Measurements from ENCODE around the gene HOMER2. TPM values are rescaled to one million over a fixed set of nuclear protein-coding genes. Genes with fewer than 3 reads are reported as not detected.

The HOMER2 gene
- total and polyA plus RNA-seq, 9 of the 15 experiments (the other 6 are each of a cell fraction or from before 2014, with no cell fraction given) = 0.13 to 0.47 (median 0.29) TPM; not detected in 1

GRCh38 chr15:82986442-82986780, 33.9 kb upstream of the HOMER2 start:
- ChIA-PET POLR2A (interaction anchor here (0.6 to 2.1 kb wide), 6 partner anchors 9 to 446 kb away, joined by 3 to 5 read pairs (median 4); partner anchors contain the start of gene RPS17), CTCF (ENCODE audit: low intra/inter-chr PET ratio) (no interaction called here)
- H3K4me3 ChIP-seq = peak overlapping the region; percentile 77
- WGBS (ENCODE audit: insufficient coverage, low coverage, missing lambda C conversion rate) = 2% methylated on average over 11 of the region's 12 CpGs
- FAIRE-seq (no peak), DNase-seq (ENCODE audit: extremely low read depth in 1 of 4, low spot score in 3 of 4) (peak in 1 of 4 experiments; percentile 42), ATAC-seq (peak; percentile 73)
- H2AFZ ChIP-seq (ENCODE audit: low read depth, low read length) = peak overlapping the region; percentile 100
- peaks cover 14% of the 10 kb centered on the region for H3K79me2 ChIP-seq (ENCODE audit: control insufficient read depth, insufficient read depth, low read length)
- H3K9ac ChIP-seq (ENCODE audit: insufficient read depth in 1 of 2, low read depth in 2 of 2, low read length in 2 of 2) = peak overlapping the region; percentile 90 to 95
- H3K36me3 ChIP-seq (ENCODE audit: control insufficient read depth, insufficient read depth, low read length) = peaks cover 26% of the 10 kb centered on the region; the same call in 2 of the 3 replicates
- H3K9me1 ChIP-seq (ENCODE audit: control insufficient read depth, insufficient read depth, low read length) = no peaks in the 10 kb centered on the region
- peak overlapping the region; percentile 75 for H3K27ac ChIP-seq (ENCODE audit: extremely low read depth, low read depth, low read length)
- peaks cover 5% of the 10 kb centered on the region for H3K9me3 ChIP-seq (replicated peaks; ENCODE audit: control insufficient read depth, insufficient read depth, low read depth, low read length)
- H3K4me1 ChIP-seq (replicated peaks in 1 of 2; ENCODE audit: control insufficient read depth in 2 of 2, insufficient read depth in 2 of 2, low read length in 2 of 2) = peaks cover 0 to 5% of the 10 kb centered on the region in 2 experiments; a peak in 3 of 5 replicates
- H3K27me3 ChIP-seq (ENCODE audit: control insufficient read depth in 2 of 2, insufficient read depth in 2 of 2, low read length in 2 of 2) = no peaks in the 10 kb centered on the region
- intact Hi-C loops (cut with micrococcal nuclease) (loop anchor here (1.0 kb wide), 1 partner anchor 137 kb away; no protein-coding TSS in a partner anchor), in situ Hi-C loops (cut with MboI) (loop anchor here (10.0 kb wide), 1 partner anchor 132 kb away; no protein-coding TSS in a partner anchor)
- no peaks in the 10 kb centered on the region for H4K20me1 ChIP-seq (replicated peaks; ENCODE audit: control insufficient read depth, insufficient read depth, low read length)
- H3K4me2 ChIP-seq (ENCODE audit: insufficient read depth, low read length) = peak overlapping the region; percentile 99
- BruUV-seq (replicated peaks) = TSS peak; percentile 79
- TF ChIP-seq GABPB1 (CRISPR knock-in tag; IDR thresholded peaks at IDR 0.05) (no peak), ZNF347 (CRISPR knock-in tag; IDR thresholded peaks at IDR 0.05; ENCODE audit: low read depth) (no peak), ZBTB1 (CRISPR knock-in tag; IDR thresholded peaks at IDR 0.05; ENCODE audit: borderline replicate concordance, low read depth) (peak; percentile 73; the same call in 1 of the 2 replicates), PYGO2 (tag; IDR thresholded peaks at IDR 0.05) (no peak), KDM5B (IDR thresholded peaks at IDR 0.05; ENCODE audit: insufficient replicate concordance, low read depth, low read length) (peak; percentile 38), MNT (conservative IDR thresholded peaks at IDR 0.05) (0 out of 4 replicates have a peak, but pooled peaks of 1 of the 2 experiments have one; percentile 5), VEZF1 (CRISPR knock-in tag; IDR thresholded peaks at IDR 0.05) (0 out of 2 replicates have a peak, but pooled peaks have one; percentile 8), SLC30A9 (CRISPR knock-in tag; IDR thresholded peaks at IDR 0.05) (no peak), ZBTB11 (CRISPR knock-in tag; IDR thresholded peaks at IDR 0.05) (no peak; a peak in 1 of 6 replicates), TAF1 (IDR thresholded peaks at IDR 0.05; ENCODE audit: control insufficient read depth, extremely low read depth, insufficient read depth, low read length, severe bottlenecking) (peak; percentile 16), PHF8 (IDR thresholded peaks at IDR 0.05; ENCODE audit: borderline replicate concordance, low read length) (0 out of 2 replicates have a peak, but pooled peaks have one; percentile 9)

Data from K562 (cell line).